Testis (tissue), 2 donors: ENCODE measurements around the gene MROH9.

ENCODE experiments used
- POLR2A ChIP-seq: fragments of 450-650 bp; IDR thresholded peaks from one replicate; pipeline ENCODE4 v1.6.1; 2017; ENCODE audit warnings: antibody characterized with exemption, mild to moderate bottlenecking, moderate library complexity
- TF ChIP-seq, protein P1 (sequence below), 3 experiments: fragments of 450-650 bp in 2 of 3; fragments of 200-600 bp in 1 of 3; sonication (generic) in 1 of 3; IDR thresholded peaks; one replicate each; pipeline ENCODE4 v1.5.1; 2016 to 2019; ENCODE audit warnings: antibody characterized with exemption in 3 of 3, mild to moderate bottlenecking in 2 of 3, moderate library complexity in 1 of 3

DNA sequence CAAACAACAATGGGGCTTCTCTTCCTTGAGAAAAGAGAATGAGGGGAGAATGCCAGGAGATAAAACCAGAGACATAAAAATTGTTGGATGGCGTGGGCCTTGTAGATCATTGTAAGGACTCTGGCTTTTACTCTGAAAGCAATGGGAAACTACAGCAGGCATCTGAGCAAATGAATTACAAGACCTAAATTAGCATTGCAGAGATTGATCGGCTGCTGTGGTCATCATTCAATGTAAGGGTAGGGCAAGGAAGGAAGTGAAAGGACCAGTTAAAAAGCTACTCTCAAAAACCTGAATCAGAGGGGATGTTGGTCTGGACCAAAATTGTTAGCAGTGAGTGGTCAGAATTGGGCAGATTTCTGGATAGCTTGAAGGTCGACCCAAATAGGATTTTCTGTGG lies 176.8 kb downstream of the MROH9 start:
- TF ChIP-seq, protein P1, sequence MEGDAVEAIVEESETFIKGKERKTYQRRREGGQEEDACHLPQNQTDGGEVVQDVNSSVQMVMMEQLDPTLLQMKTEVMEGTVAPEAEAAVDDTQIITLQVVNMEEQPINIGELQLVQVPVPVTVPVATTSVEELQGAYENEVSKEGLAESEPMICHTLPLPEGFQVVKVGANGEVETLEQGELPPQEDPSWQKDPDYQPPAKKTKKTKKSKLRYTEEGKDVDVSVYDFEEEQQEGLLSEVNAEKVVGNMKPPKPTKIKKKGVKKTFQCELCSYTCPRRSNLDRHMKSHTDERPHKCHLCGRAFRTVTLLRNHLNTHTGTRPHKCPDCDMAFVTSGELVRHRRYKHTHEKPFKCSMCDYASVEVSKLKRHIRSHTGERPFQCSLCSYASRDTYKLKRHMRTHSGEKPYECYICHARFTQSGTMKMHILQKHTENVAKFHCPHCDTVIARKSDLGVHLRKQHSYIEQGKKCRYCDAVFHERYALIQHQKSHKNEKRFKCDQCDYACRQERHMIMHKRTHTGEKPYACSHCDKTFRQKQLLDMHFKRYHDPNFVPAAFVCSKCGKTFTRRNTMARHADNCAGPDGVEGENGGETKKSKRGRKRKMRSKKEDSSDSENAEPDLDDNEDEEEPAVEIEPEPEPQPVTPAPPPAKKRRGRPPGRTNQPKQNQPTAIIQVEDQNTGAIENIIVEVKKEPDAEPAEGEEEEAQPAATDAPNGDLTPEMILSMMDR (IDR thresholded peaks at IDR 0.05), result no peak
- TF ChIP-seq POLR2A, result no peak
